NCI-H2171 treated with DMSO at 0.1 percent for 48 hours (cell line): ENCODE results near the gene CHD5.

Source experiments
- DNase-seq: peaks from one replicate; lab custom pipeline; 2025; lab: John Stamatoyannopoulos, UW

CHD5 gene

GRCh38 chr1:6154525-6155319 lies 25.4 kb downstream of the CHD5 start:
- no peak for DNase-seq

DNA sequence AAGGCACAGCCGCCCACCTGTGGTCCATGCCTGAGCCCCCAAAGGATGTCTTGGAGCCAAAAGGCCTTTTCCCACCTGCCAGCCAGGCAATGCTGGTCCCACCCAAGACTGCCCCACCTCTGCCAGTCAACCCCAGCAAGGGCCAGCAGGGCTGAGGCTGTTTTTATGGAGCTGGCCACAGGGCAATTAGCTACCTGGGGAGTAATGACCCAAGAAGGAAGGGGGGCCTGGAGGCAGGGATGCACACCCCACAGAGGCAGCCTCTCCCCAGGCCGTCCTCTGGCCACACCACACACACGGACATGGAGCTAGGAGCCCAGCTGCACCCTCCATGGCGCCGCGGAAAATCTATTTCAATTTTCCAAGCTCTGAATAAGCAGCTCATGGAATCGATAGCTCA lies 27.2 kb downstream of the CHD5 start:
- DNase-seq: no peak

- no peak for DNase-seq
Measured at GRCh38 chr1:6152181-6152580, 27.9 kb downstream of the CHD5 start.

GRCh38 chr1:6151291-6151822 lies 28.8 kb downstream of the CHD5 start:
- no peak for DNase-seq

- no peak for DNase-seq
Measured at GRCh38 chr1:6150006-6150938, 29.8 kb downstream of the CHD5 start.

- no peak for DNase-seq
Measured at GRCh38 chr1:6149597-6149996, 30.5 kb downstream of the CHD5 start.

GRCh38 chr1:6148497-6149241 lies 31.5 kb downstream of the CHD5 start:
- DNase-seq: no peak

GRCh38 chr1:6145864-6146410 lies 34.2 kb downstream of the CHD5 start:
- DNase-seq: no peak

DNA sequence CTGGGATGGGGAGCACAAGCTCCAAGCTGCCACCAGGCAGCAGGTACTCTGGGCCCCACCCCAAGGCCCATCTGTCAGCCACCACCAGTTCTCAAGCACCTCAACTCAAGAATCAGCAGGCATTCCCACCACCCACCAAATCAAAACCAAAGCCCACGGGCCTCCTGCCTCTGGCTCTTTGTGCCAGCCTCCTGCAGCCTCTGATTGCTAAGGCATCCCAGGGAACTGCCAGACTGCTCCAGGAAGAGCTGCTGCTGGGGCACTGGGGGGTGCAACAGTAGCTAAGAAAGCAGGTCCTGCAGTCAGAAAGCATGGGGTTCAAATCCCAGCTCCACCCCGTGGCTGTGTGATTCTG lies 34.7 kb downstream of the CHD5 start:
- no peak for DNase-seq

DNA sequence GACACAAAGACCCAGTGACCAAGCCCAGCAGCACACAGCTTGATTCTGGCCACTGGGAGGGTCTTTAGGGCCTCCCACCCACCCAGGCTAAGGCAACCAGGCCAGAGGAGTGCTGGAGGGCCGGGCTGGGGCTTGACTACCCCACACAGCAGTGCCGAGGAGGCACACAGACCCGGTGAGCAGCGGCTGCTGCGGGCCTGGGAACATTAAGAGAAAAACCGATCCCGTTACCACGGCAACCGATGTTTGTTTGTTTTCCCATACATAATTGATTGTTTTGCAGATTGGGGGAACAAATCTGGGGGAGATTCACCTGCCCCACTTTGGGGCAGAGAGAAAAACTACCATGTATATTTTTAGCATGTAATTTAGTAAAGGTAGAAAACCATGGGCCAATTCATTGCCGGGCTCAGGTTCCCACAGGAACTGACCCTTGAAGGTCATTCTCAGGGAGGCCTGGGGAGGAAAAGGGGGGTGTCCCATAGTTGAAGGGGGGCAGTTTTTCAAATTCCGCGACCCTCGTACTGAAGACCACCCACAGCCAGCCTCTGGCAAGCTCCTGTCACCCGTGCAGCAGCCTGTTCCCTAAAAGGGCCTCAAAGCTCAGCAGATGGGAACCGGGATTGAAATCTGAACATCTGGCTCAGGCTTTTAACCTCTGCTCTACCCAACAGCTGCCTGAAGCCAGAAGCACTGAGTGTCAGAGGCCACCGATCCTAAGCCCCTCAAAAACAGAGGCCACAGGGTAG lies 35.3 kb downstream of the CHD5 start:
- peak; percentile 72 for DNase-seq

GRCh38 chr1:6144175-6144574 lies 35.9 kb downstream of the CHD5 start:
- DNase-seq: no peak

DNA sequence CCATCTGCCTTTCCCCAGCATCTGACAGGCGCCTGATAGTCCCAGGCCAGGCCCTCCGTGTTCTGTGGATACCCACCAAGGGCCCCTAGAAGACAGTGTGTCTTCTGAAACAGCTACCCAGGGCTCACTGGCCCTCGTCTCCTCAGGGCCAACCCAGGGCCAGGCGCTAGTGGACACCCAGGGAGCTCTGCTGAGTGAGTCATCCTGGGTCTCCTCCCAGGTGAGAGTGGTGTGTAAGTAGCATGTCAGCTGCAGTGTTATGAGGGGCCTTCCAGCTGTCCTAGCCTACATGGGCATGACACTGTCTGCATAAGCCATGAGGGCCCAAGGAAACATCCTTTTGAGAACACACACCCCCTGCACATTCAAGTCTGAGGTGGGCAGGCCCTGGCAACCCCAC lies 36.7 kb downstream of the CHD5 start:
- DNase-seq: no peak

DNA sequence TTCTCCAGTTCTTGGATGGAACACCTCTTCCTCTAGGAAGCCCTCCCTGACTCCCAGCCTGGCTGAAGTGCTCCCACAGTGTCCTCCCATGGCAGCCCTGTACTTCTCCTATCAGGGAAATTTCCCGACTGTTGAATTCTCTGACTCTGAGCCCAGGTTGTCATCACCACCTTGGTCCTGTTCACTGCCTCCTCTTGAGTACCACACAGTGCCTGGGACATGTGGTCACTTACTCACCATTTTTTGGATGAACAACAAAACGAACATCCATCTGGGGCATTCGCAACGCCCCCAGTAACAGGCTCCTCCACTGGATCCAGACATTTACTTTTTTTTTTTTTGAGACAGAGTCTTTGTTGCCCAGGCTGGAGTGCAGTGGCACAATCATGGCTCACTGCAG lies 37.4 kb downstream of the CHD5 start:
- no peak for DNase-seq

DNA sequence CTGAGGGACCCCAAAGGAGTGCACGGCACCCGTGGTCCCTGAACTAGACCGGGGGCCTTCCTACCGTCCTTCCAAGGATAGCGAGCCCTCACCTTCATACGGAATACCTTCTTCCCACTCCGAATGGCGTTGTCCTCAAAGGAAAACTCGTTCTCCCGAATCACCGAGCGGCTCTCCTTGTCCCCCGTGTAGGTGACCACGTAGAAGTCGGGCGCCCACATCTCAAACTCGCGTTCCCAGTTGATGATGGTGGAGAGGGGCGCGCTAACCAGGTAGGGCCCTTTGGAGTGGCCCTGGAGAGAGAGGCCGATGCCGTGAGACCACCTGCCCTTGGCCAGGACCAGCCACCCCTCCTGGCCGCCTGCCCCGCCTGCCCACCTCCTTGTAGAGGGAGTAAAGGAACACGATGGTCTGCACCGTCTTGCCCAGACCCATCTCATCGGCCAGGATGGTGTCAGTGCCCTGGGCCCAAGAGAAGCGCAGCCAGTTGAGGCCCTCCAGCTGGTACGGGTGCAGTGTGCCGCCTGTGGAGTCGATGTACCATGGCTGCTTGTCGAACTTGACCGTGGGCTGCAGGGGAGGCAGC lies 38.0 kb downstream of the CHD5 start:
- DNase-seq: no peak

DNA sequence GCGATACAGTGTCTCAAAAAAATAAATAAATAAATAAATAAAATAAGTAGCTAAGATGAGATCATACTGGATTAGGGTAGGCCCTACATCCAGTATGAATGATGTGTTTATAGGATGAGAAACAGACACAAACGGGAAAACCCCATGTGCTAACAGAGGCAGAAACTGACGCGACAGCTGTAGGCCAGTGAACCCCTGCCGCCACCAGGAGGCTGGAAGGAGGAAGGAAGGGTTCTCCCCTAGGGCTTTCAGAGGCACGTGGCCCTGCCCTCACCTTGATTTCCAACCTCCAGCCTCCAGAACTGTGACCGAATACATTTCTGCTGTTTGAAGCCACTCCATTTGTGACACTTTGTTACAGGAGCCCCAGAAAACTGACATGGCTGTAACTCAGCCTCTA lies 38.5 kb downstream of the CHD5 start:
- peak; percentile 31 for DNase-seq

- DNase-seq: no peak
Measured at GRCh38 chr1:6140413-6140812, 39.7 kb downstream of the CHD5 start.

DNA sequence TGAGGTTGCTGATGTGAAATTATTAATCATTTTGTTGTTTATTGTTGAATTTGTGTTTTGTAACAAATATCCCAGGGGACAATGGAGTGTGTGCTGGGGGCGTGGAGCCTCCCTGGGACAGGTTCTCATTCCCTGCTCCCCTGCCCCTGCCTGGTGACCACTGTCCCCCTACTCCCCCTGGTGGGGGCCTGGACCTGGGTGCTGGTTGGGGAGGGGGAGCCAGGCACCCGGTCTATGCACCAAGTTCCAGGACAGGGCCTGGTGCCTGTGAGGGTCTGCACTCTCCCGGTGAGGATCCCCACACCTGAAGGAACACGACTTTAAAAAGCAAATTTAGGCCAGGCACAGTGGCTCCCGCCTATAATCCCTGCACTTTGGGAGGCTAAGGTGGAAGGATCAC lies 42.4 kb downstream of the CHD5 start:
- DNase-seq: no peak

DNA sequence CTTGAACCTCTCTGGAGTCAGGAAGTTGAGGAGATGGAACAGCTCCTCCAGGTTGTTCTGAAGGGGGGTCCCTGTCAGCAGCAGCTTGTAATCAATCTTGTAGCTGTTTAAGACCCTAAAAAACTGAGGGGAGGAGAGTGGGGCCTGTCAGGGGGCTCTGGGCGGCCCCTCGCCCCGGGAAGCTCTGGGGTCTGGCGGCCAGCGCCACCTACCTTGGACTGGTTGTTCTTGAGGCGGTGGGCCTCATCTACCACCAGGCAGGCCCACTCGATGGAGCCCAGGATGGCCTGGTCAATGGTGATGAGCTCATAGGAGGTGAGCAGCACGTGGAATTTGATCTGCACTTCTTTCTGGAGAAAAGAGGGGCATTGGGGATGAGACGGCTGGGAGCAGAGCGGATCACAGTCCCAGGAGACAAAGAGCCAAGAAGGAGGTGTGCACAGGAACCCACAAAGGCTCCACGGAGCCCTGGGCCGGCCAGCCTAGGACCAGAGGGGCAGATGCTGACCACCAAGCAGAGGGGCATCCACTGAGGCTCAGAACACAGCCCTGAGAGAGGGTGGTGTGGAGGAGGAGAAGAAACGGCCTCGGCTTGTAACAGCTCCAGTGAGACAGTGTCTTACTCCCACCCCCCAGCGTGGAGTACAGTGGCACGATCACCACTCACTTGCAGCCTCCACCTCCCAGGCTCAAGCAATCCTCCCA lies 43.5 kb downstream of the CHD5 start:
- no peak for DNase-seq

GRCh38 chr1:6134741-6135510 lies 45.2 kb downstream of the CHD5 start:
- no peak for DNase-seq
